Esophagus squamous epithelium (tissue), 4 donors: ENCODE data around the gene DAAM1.

ENCODE experiments used
- POLR2A ChIP-seq, 4 donors: fragments of 450-650 bp; IDR thresholded peaks; one replicate each; pipeline ENCODE4 v1.6.1; 2017; ENCODE audit warnings: antibody characterized with exemption in 4 of 4, mild to moderate bottlenecking in 4 of 4, moderate library complexity in 3 of 4
- TF ChIP-seq, protein P1 (sequence below), 6 experiments: fragments of 450-650 bp in 4 of 6; fragments of 200-600 bp in 2 of 6; sonication (generic) in 2 of 6; IDR thresholded peaks; one replicate each; pipeline ENCODE4 v1.5.1; 2016 to 2019; ENCODE audit warnings: antibody characterized with exemption in 6 of 6, mild to moderate bottlenecking in 4 of 6, moderate library complexity in 4 of 6

DNA sequence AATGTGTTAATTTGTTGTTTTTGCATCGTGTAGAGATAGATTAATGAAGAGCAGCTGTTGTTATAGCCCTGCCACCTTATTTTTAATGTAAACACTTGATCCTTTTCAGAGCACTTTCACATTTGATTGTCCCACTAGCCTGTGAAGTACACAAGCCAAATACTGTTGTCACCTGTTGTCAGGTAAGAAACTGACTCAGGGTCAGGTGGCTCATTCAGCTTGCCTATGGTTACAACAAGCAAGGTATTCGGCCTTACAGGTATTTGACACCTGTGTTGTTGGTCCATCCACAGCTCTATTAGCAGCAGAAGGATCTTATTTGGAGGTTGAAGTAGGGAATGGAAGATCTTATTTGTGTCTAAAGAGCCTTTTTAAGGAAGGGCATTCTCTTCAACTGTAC is 167.8 kb downstream of the DAAM1 start:
- TF ChIP-seq, protein P1, sequence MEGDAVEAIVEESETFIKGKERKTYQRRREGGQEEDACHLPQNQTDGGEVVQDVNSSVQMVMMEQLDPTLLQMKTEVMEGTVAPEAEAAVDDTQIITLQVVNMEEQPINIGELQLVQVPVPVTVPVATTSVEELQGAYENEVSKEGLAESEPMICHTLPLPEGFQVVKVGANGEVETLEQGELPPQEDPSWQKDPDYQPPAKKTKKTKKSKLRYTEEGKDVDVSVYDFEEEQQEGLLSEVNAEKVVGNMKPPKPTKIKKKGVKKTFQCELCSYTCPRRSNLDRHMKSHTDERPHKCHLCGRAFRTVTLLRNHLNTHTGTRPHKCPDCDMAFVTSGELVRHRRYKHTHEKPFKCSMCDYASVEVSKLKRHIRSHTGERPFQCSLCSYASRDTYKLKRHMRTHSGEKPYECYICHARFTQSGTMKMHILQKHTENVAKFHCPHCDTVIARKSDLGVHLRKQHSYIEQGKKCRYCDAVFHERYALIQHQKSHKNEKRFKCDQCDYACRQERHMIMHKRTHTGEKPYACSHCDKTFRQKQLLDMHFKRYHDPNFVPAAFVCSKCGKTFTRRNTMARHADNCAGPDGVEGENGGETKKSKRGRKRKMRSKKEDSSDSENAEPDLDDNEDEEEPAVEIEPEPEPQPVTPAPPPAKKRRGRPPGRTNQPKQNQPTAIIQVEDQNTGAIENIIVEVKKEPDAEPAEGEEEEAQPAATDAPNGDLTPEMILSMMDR (IDR thresholded peaks at IDR 0.05): no peak
- no peak for TF ChIP-seq POLR2A (IDR thresholded peaks at IDR 0.05)
